ENCODE data around the gene GTF2I. TPM values are rescaled to one million over a fixed set of nuclear protein-coding genes. Genes with fewer than 3 reads are reported as not detected.
A peak's percentile ranks its signal among the peaks of the same experiment; 100 is the strongest.

The GTF2I gene
- total RNA-seq: 605 and 607 TPM in 2 replicates
- long read RNA-seq, full-length matches to known transcripts: 23 of 238 reads
- long read RNA-seq, partial matches to known transcripts: 180 of 238 reads
- long read RNA-seq, other reads (novel, unspliced or antisense): 35 of 238 reads

GRCh38 chr7:74657692-74658177 lies at the start of gene GTF2I:
GTF2I (plus strand) TSS chr7:74657718; CDS start chr7:74689129, 31,411 bp downstream.
- Mint-ChIP-seq H3K4me1 (ENCODE audit: low read depth) (peaks cover 47% of the 10 kb centered on the region), H3K4me3 (ENCODE audit: low read depth) (peak within 1 kb of the TSS; percentile 85), H3K9me3 (ENCODE audit: low read depth) (no peaks in the 10 kb centered on the region), H3K27ac (peak within 1 kb of the TSS; percentile 99), H3K27me3 (no peaks in the 10 kb centered on the region), H3K36me3 (ENCODE audit: insufficient read depth) (peaks cover 5% of the 10 kb centered on the region)
- DNase-seq (ENCODE audit: low spot score, unreplicated experiment): peak; percentile 55
- no peak for TF ChIP-seq CTCF (IDR thresholded peaks at IDR 0.05; ENCODE audit: unreplicated experiment)

DNA sequence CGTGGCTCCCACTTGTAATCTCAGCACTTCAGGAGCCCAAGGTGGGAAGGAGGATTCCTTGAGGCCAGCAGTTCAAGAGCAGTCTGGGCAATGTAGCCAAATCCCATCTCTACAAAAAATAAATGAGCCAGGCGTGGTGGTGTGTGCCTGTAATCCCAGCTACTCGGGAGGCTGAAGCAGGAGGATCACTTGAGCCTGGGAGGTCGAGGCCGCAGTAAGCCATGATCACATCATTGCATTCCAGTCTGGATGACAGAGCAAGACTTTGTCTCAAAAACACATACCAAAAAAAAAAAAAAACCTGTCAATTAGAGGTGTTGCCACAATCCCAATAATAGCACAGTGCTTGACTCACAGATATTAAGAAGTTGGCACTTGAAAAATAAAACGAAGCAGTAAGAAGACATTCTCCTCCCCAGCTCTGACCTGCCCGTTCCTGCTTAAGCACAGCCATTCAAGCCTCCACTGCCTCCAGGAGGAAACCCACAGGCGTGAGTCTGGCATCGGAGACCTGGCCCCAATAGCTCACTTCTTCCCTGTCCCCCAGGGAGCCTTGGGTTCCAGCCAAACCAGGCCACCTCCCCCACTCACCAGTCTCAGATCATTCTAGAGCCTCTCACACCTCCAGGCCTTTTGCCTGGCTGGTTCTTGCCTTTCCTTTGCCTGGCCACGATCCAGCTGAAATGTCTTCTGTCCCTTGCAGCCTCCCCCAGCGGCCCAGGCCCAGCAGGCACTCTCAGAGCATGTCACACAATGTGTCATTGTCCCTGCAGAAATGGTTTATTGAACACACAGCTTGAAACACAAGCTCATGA lies 45.3 kb upstream of the GTF2I start:
- Mint-ChIP-seq H3K27ac (peak overlapping the region; percentile 90), H3K4me1 (ENCODE audit: low read depth) (peaks cover 8% of the 10 kb centered on the region), H3K4me3 (ENCODE audit: low read depth) (no peak overlapping the region), H3K27me3 (no peaks in the 10 kb centered on the region), H3K9me3 (ENCODE audit: low read depth) (no peaks in the 10 kb centered on the region), H3K36me3 (ENCODE audit: insufficient read depth) (no peaks in the 10 kb centered on the region)
- DNase-seq (ENCODE audit: low spot score, unreplicated experiment): no peak
- no peak for TF ChIP-seq CTCF (IDR thresholded peaks at IDR 0.05; ENCODE audit: unreplicated experiment)

- Mint-ChIP-seq H3K36me3 (ENCODE audit: insufficient read depth) (no peaks in the 10 kb centered on the region), H3K9me3 (ENCODE audit: low read depth) (no peaks in the 10 kb centered on the region), H3K4me1 (ENCODE audit: low read depth) (peaks cover 8% of the 10 kb centered on the region), H3K27me3 (no peaks in the 10 kb centered on the region), H3K4me3 (ENCODE audit: low read depth) (no peak overlapping the region), H3K27ac (no peak overlapping the region)
- DNase-seq (ENCODE audit: low spot score, unreplicated experiment): no peak
- TF ChIP-seq CTCF (IDR thresholded peaks at IDR 0.05; ENCODE audit: unreplicated experiment): no peak
Observed at GRCh38 chr7:74615933-74616780, 41.4 kb upstream of the GTF2I start.

GRCh38 chr7:74617180-74617744 lies 40.3 kb upstream of the GTF2I start:
- no peaks in the 10 kb centered on the region for H3K27me3 Mint-ChIP-seq
- H3K27ac Mint-ChIP-seq: no peak overlapping the region
- no peaks in the 10 kb centered on the region for H3K9me3 Mint-ChIP-seq (ENCODE audit: low read depth)
- no peak for TF ChIP-seq CTCF (IDR thresholded peaks at IDR 0.05; ENCODE audit: unreplicated experiment)
- no peaks in the 10 kb centered on the region for H3K36me3 Mint-ChIP-seq (ENCODE audit: insufficient read depth)
- DNase-seq (ENCODE audit: low spot score, unreplicated experiment): no peak
- H3K4me3 Mint-ChIP-seq (ENCODE audit: low read depth): no peak overlapping the region
- H3K4me1 Mint-ChIP-seq (ENCODE audit: low read depth): peaks cover 7% of the 10 kb centered on the region
